K562 (cell line): ENCODE measurements around the gene NOTCH1. TPM values are rescaled to one million over a fixed set of nuclear protein-coding genes. Genes with fewer than 3 reads are reported as not detected.

ENCODE experiments used
- E2F4 ChIP-seq: sonication (generic); formaldehyde crosslinking; IDR thresholded peaks from 2 replicates; pipeline ENCODE4 v1.8.0; 2022; ENCODE audit warnings: mild to moderate bottlenecking, low read depth, missing genetic modification reagents
- FOXO4 ChIP-seq: fragments of 450-650 bp; formaldehyde crosslinking; IDR thresholded peaks from 2 replicates; pipeline ENCODE4 v1.4.0; 2020; ENCODE audit warnings: mild to moderate bottlenecking, moderate library complexity
- GABPB2 ChIP-seq: fragments of 250-450 bp; sonication (Bioruptor Pico); conservative IDR thresholded peaks from 2 replicates; pipeline ENCODE4 v1.5.1; 2021; ENCODE audit warnings: mild to moderate bottlenecking
- HCFC1 ChIP-seq: IDR thresholded peaks from 2 replicates; pipeline ENCODE4 v1.6.1; 2012; ENCODE audit warnings: low read depth, low read length, improper control_type of control experiment
- MCM5 ChIP-seq: fragments of 450-650 bp; IDR thresholded peaks from 2 replicates; pipeline ENCODE4 v1.6.1; 2016; ENCODE audit warnings: low read depth
- MLLT1 ChIP-seq, 2 experiments: fragments of 450-650 bp; IDR thresholded peaks; 2 replicates each; pipeline ENCODE4 v1.6.1; 2016
- PML ChIP-seq: IDR thresholded peaks from 2 replicates; pipeline ENCODE4 v1.6.1; 2012; ENCODE audit warnings: low read length, inconsistent platforms
- POU5F1 ChIP-seq: fragments of 150-350 bp; IDR thresholded peaks from 2 replicates; pipeline ENCODE4 v1.6.1; 2014; ENCODE audit warnings: borderline replicate concordance, low read length, low read depth, mild to moderate bottlenecking; ENCODE audit not compliant: partially characterized antibody
- PRPF4 ChIP-seq: fragments of 200-400 bp; formaldehyde crosslinking; IDR thresholded peaks from one replicate; pipeline ENCODE4 v1.6.1; 2017; ENCODE audit warnings: low read length, low read depth, mild to moderate bottlenecking; ENCODE audit not compliant: insufficient read depth, poor library complexity, severe bottlenecking
- SIN3B ChIP-seq: fragments of 450-650 bp; IDR thresholded peaks from 2 replicates; pipeline ENCODE4 v1.6.1; 2017; ENCODE audit warnings: low read depth, mild to moderate bottlenecking, moderate library complexity
- VEZF1 ChIP-seq: fragments of 200-800 bp; sonication (Bioruptor generic); IDR thresholded peaks from 2 replicates; pipeline ENCODE4 v1.6.1; 2017; ENCODE audit warnings: missing genetic modification characterization, missing compliant biosample characterization
- ZC3H8 ChIP-seq: fragments of 450-650 bp; IDR thresholded peaks from 2 replicates; pipeline ENCODE4 v1.6.1; 2017
- ZNF253 ChIP-seq: fragments of 250-450 bp; sonication (Bioruptor Pico); conservative IDR thresholded peaks from 2 replicates; pipeline ENCODE4 v1.6.1; 2021; ENCODE audit warnings: mild to moderate bottlenecking
- ZNF436 ChIP-seq: fragments of 250-450, 450-650 bp; sonication (Bioruptor Pico); formaldehyde crosslinking; IDR thresholded peaks from 2 replicates; pipeline ENCODE4 v1.7.0; 2020; ENCODE audit warnings: mild to moderate bottlenecking
- polyA plus RNA-seq, 8 experiments: library from polyadenylated mRNA; depleted of rRNA in 4 of 8; stranded (reverse) in 5 of 8; unstranded in 3 of 8; fragments of >200 nt; fragmentation: Nextera tagmentation in 2 of 8; fragmentation: Illumina TruSeq in 1 of 8; extraction: Ambion mirVana in 2 of 8; extraction: Trizol in 1 of 8; gene quantifications; 2 replicates each; pipeline versions ENCODE4 v1.2.1 to v1.2.3, GENCODE V29; 2011 to 2014; ENCODE audit warnings: inconsistent platforms in 1 of 8, missing spikeins in 1 of 8
- total RNA-seq, 7 experiments: library from RNA; depleted of rRNA in 6 of 7; stranded (reverse); fragments of >200 nt in 6 of 7; fragmentation: Illumina TruSeq in 2 of 7; extraction: Trizol in 2 of 7; gene quantifications; 2 replicates each; pipeline versions ENCODE4 v1.2.1 to v1.2.3, GENCODE V29; 2011 to 2021; ENCODE audit warnings: low replicate concordance in 1 of 7
- TF ChIP-seq, protein P1 (sequence below), 2 experiments: fragments of 150-350 bp in 1 of 2; IDR thresholded peaks; 2 replicates each; pipeline ENCODE4 v1.6.1; 2012 to 2016; ENCODE audit warnings: low read depth in 2 of 2, low read length in 2 of 2, mild to moderate bottlenecking in 1 of 2, moderate library complexity in 1 of 2
- TF ChIP-seq, protein P2 (sequence below): fragments of 450-650 bp; IDR thresholded peaks from 2 replicates; pipeline ENCODE4 v1.6.1; 2016; ENCODE audit warnings: missing biosample characterization, missing genetic modification characterization

Gene NOTCH1
- total and polyA plus RNA-seq, 9 of the 15 experiments (the other 6 are each of a cell fraction or from before 2014, with no cell fraction given), result 0.03 to 31.4 (median 2.3) TPM

DNA sequence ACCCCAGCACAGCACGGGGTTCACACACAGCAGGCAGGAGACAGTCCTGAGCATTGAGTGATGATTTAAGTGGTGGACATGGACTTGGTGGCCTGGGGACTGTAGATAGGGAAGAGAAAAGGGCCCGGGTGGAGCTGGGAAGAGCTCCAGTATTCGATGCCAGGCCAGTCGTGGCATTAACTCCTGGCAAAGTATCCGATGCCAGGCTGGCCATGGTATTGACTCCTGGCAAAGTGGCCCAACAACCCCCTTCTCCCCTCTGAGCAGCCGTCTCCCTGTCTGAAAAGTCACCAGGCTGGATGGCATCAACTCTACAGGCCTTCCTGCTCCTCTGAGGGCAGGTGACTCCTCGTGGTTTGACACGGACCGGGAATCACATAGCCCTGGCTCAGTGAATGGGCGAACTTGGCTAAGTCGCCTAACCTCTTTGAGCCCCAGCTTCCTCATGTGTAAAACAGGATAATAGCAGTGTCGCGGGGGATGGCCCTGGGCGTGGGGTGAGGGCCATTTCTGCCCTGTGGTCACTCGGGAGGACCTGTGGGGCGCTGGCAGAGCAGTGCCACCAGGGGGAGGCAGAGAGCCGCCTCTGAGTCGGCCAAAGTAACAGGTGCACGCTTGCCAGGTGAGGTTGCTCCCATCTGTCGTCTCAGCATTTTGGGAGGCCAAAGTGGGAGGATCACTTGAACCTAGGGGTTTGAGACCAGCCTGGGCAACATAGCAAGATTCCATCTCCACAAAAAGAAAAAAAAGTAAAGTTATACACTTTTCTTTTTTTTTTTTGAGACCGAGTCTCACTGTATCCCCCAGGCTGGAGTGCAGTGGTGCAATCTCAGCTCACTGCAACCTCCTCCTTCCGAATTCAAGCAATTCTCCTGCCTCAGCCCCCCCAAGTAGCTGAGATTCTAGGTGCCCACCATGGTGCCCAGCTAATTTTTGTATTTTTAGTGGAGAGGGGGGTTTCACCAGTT lies 57.3 kb downstream of the NOTCH1 start (continued):
- TF ChIP-seq VEZF1 (CRISPR knock-in tag), result no peak
- TF ChIP-seq E2F4 (CRISPR knock-in tag), result no peak
- TF ChIP-seq ZNF253, result no peak
- TF ChIP-seq PRPF4, result no peak
- TF ChIP-seq, protein P1, sequence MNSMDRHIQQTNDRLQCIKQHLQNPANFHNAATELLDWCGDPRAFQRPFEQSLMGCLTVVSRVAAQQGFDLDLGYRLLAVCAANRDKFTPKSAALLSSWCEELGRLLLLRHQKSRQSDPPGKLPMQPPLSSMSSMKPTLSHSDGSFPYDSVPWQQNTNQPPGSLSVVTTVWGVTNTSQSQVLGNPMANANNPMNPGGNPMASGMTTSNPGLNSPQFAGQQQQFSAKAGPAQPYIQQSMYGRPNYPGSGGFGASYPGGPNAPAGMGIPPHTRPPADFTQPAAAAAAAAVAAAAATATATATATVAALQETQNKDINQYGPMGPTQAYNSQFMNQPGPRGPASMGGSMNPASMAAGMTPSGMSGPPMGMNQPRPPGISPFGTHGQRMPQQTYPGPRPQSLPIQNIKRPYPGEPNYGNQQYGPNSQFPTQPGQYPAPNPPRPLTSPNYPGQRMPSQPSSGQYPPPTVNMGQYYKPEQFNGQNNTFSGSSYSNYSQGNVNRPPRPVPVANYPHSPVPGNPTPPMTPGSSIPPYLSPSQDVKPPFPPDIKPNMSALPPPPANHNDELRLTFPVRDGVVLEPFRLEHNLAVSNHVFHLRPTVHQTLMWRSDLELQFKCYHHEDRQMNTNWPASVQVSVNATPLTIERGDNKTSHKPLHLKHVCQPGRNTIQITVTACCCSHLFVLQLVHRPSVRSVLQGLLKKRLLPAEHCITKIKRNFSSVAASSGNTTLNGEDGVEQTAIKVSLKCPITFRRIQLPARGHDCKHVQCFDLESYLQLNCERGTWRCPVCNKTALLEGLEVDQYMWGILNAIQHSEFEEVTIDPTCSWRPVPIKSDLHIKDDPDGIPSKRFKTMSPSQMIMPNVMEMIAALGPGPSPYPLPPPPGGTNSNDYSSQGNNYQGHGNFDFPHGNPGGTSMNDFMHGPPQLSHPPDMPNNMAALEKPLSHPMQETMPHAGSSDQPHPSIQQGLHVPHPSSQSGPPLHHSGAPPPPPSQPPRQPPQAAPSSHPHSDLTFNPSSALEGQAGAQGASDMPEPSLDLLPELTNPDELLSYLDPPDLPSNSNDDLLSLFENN (IDR thresholded peaks at IDR 0.05; ENCODE audit: low read depth in 2 of 2, low read length in 2 of 2), result 0 out of 4 replicates have a peak, but pooled peaks of 1 of the 2 experiments have one; percentile 25
- no peak for TF ChIP-seq GABPB2
- TF ChIP-seq ZC3H8, result no peak
- no peak for TF ChIP-seq ZNF436
- TF ChIP-seq SIN3B, result no peak; the same call in 1 of the 2 replicates
- TF ChIP-seq FOXO4, result no peak
- TF ChIP-seq MCM5, result no peak
- TF ChIP-seq, protein P2, sequence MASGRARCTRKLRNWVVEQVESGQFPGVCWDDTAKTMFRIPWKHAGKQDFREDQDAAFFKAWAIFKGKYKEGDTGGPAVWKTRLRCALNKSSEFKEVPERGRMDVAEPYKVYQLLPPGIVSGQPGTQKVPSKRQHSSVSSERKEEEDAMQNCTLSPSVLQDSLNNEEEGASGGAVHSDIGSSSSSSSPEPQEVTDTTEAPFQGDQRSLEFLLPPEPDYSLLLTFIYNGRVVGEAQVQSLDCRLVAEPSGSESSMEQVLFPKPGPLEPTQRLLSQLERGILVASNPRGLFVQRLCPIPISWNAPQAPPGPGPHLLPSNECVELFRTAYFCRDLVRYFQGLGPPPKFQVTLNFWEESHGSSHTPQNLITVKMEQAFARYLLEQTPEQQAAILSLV (tag), result no peak
- no peak for TF ChIP-seq PML
- TF ChIP-seq MLLT1 (IDR thresholded peaks at IDR 0.05), result no peak
- no peak for TF ChIP-seq POU5F1
- TF ChIP-seq HCFC1, result no peak
